HG03439 (cell line): ENCODE measurements around the gene PARP3.
A peak's percentile ranks its signal among the peaks of the same experiment; 100 is the strongest.
"Not testable (repeated sequence)": the region's sequence is repeated elsewhere in the genome, so short reads cannot be mapped to it uniquely, and the experiment has no call there.

Experiments used
- ATAC-seq: cut with Tn5 transposase; IDR thresholded peaks from one replicate; pipeline ENCODE4 v1.9.1; 2021; ENCODE audit warnings: mild to moderate bottlenecking, moderate library complexity; ENCODE audit not compliant: unreplicated experiment

Gene PARP3

GRCh38 chr3:51983578-51984268 lies 41.6 kb downstream of the PARP3 start:
- ATAC-seq, result no peak

- no peak for ATAC-seq
Measured at GRCh38 chr3:51984269-51984647, 42.1 kb downstream of the PARP3 start.

- ATAC-seq, result no peak
Measured at GRCh38 chr3:51985063-51985462, 42.9 kb downstream of the PARP3 start.

GRCh38 chr3:51986010-51986947 lies 44.1 kb downstream of the PARP3 start:
- ATAC-seq, result no peak

- no peak for ATAC-seq
Measured at GRCh38 chr3:51987568-51987967, 45.4 kb downstream of the PARP3 start.

GRCh38 chr3:51988286-51989146 lies 46.4 kb downstream of the PARP3 start:
- no peak for ATAC-seq

GRCh38 chr3:51990501-51990971 lies 48.4 kb downstream of the PARP3 start:
- ATAC-seq, result not testable (repeated sequence)

- ATAC-seq, result no peak
Measured at GRCh38 chr3:51992017-51992682, 50.0 kb downstream of the PARP3 start.

GRCh38 chr3:51993657-51994056 lies 51.5 kb downstream of the PARP3 start:
- ATAC-seq, result not testable (repeated sequence)

- no peak for ATAC-seq
Measured at GRCh38 chr3:51994530-51994929, 52.4 kb downstream of the PARP3 start.

- ATAC-seq, result peak; percentile 85
Measured at GRCh38 chr3:51995346-51996163, 53.4 kb downstream of the PARP3 start, which contains the start of gene RPL29. RPL29 (minus strand) TSS chr3:51995895; CDS start chr3:51995461, 434 bp downstream.

- ATAC-seq, result no peak
Measured at GRCh38 chr3:51997172-51997571, 55.0 kb downstream of the PARP3 start.

GRCh38 chr3:51997935-51998596 lies 55.9 kb downstream of the PARP3 start:
- no peak for ATAC-seq
